Panc1 (cell line): ENCODE data around the gene RPS6KA1. TPM values are rescaled to one million over a fixed set of nuclear protein-coding genes. Genes with fewer than 3 reads are reported as not detected.

Experiments used
- ATAC-seq: fragments of 200-7000 bp; cut with Tn5 transposase; 2 replicates; pipeline ENCODE4 v1.9.1; 2020; ENCODE audit warnings: mild to moderate bottlenecking, moderate library complexity
- BruUV-seq: library from RNA; stranded (reverse); fragments of 400-500 nt; replicated peaks from 2 replicates; lab custom pipeline; 2021; lab: Mats Ljungman, UMichigan
- CTCF ChIA-PET: fragments of 300-600 bp; sonication (Branson Sonifier 250); formaldehyde crosslinking; loops from one replicate; lab custom pipeline; 2022; ENCODE audit warnings: antibody characterized with exemption; lab: Charles Lee
- POLR2A ChIA-PET: fragments of 300-600 bp; sonication (Branson Sonifier 250); formaldehyde crosslinking; loops from one replicate; lab custom pipeline; 2022; ENCODE audit warnings: antibody characterized with exemption; lab: Charles Lee
- DNase-seq: peaks from one replicate; pipeline ENCODE4 v3.0.0-alpha.2; 2010; ENCODE audit warnings: low read depth, low spot score
- H3K27ac ChIP-seq: 2 replicates; pipeline ENCODE4 v1.5.1; 2011; ENCODE audit warnings: mild to moderate bottlenecking, low read length, inconsistent platforms
- H3K27me3 ChIP-seq: fragments of 200-500 bp; sonication (Bioruptor generic); 2 replicates; pipeline ENCODE4 v1.6.0; 2014; ENCODE audit warnings: low read length, inconsistent platforms; ENCODE audit not compliant: control insufficient read depth, insufficient read depth
- H3K36me3 ChIP-seq: fragments of 200-500 bp; sonication (Bioruptor generic); 2 replicates; pipeline ENCODE4 v1.5.1; 2014; ENCODE audit warnings: inconsistent platforms, mild to moderate bottlenecking, low read length, moderate library complexity; ENCODE audit not compliant: control insufficient read depth, insufficient read depth
- H3K4me1 ChIP-seq: 2 replicates; pipeline ENCODE4 v1.5.1; 2011; ENCODE audit warnings: inconsistent platforms, mild to moderate bottlenecking, low read length, moderate library complexity; ENCODE audit not compliant: control insufficient read depth, insufficient read depth
- H3K4me3 ChIP-seq, 2 experiments: 2 replicates each; pipeline ENCODE4 v1.5.1; 2011 to 2012; ENCODE audit warnings: low read depth in 2 of 2, low read length in 2 of 2, mild to moderate bottlenecking in 2 of 2, inconsistent platforms in 1 of 2, moderate library complexity in 1 of 2
- H3K9me3 ChIP-seq: fragments of 200-500 bp; sonication (Bioruptor generic); 2 replicates; pipeline ENCODE4 v1.5.1; 2014; ENCODE audit warnings: low read depth, mild to moderate bottlenecking, inconsistent platforms, low read length, moderate library complexity; ENCODE audit not compliant: control insufficient read depth, insufficient read depth
- POLR2AphosphoS5 ChIP-seq: IDR thresholded peaks from 2 replicates; pipeline ENCODE4 v1.6.1; 2012; ENCODE audit warnings: mild to moderate bottlenecking, low read depth, low read length, moderate library complexity
- SIN3A ChIP-seq: IDR thresholded peaks from 2 replicates; pipeline ENCODE4 v1.6.1; 2012; ENCODE audit warnings: low read depth, mild to moderate bottlenecking, low read length, moderate library complexity, borderline replicate concordance; ENCODE audit not compliant: insufficient read depth
- TCF7L2 ChIP-seq: IDR thresholded peaks from 2 replicates; pipeline ENCODE4 v1.6.1; 2011; ENCODE audit warnings: mild to moderate bottlenecking, low read depth, low read length, inconsistent platforms
- in situ Hi-C: cut with HindIII; loops from 2 replicates; pipeline ENCODE4 v1.10.0; 2016; ENCODE audit warnings: low sequenced_read_pairs, low pct_unique_long_range_greater_than_20kb
- intact Hi-C: fragments of 100-400 bp; cut with micrococcal nuclease; formaldehyde crosslinking; loops from one replicate; pipeline ENCODE4 v1.10.0; 2022; ENCODE audit not compliant: unreplicated experiment
- total RNA-seq: library from RNA; stranded (reverse); gene quantifications from one replicate; pipeline ENCODE4 v1.2.1, GENCODE V29; 2021; ENCODE audit not compliant: unreplicated experiment
- TF ChIP-seq, protein P1 (sequence below), 2 experiments: IDR thresholded peaks; 2 replicates each; pipeline ENCODE4 v1.6.1; 2011 to 2012; ENCODE audit warnings: low read depth in 2 of 2, control low read depth in 1 of 2, low read length in 1 of 2, mild to moderate bottlenecking in 1 of 2, moderate library complexity in 1 of 2; ENCODE audit not compliant: insufficient read depth in 1 of 2
- TF ChIP-seq, protein P2 (sequence below): fragments of 450-650 bp; IDR thresholded peaks from 2 replicates; pipeline ENCODE4 v1.5.1; 2017; ENCODE audit warnings: mild to moderate bottlenecking

The RPS6KA1 gene
- total RNA-seq, 1 experiment from 2014 or later: 44.0 TPM

DNA sequence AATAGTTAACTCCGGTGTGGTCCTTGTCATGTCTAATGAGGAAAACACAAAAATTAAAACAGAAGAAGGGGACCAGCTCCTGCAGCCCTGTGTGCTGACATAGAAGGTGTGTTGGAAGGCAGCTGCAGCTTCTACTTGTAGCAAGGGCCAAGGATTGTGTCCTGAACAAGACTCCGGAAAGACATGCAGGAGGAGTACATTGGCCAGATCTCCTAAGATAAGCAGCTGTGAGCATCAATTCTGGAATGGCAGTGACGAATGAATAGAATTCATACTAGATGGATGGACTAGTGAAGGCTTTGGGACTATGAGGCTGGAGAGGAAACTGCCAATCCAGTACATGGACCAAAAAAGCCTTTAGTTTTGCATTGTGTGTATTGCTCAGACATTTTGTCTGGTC lies 19.3 kb downstream of the RPS6KA1 start:
- intact Hi-C loops (no loop called here), in situ Hi-C loops (no loop called here)
- no peak overlapping the region for H3K4me3 ChIP-seq
- H3K9me3 ChIP-seq: no peaks in the 10 kb centered on the region
- no peaks in the 10 kb centered on the region for H3K36me3 ChIP-seq
- ATAC-seq: no peak
- TSS peak; percentile 86 for BruUV-seq
- ChIA-PET POLR2A (interaction anchor here (0.7 kb wide), 1 partner anchor 18 kb away, joined by 4 read pairs; no protein-coding TSS in a partner anchor), CTCF (no interaction called here)
- no peaks in the 10 kb centered on the region for H3K4me1 ChIP-seq
- TF ChIP-seq TCF7L2 (no peak), POLR2AphosphoS5 (no peak), SIN3A (no peak)
- TF ChIP-seq, protein P1, sequence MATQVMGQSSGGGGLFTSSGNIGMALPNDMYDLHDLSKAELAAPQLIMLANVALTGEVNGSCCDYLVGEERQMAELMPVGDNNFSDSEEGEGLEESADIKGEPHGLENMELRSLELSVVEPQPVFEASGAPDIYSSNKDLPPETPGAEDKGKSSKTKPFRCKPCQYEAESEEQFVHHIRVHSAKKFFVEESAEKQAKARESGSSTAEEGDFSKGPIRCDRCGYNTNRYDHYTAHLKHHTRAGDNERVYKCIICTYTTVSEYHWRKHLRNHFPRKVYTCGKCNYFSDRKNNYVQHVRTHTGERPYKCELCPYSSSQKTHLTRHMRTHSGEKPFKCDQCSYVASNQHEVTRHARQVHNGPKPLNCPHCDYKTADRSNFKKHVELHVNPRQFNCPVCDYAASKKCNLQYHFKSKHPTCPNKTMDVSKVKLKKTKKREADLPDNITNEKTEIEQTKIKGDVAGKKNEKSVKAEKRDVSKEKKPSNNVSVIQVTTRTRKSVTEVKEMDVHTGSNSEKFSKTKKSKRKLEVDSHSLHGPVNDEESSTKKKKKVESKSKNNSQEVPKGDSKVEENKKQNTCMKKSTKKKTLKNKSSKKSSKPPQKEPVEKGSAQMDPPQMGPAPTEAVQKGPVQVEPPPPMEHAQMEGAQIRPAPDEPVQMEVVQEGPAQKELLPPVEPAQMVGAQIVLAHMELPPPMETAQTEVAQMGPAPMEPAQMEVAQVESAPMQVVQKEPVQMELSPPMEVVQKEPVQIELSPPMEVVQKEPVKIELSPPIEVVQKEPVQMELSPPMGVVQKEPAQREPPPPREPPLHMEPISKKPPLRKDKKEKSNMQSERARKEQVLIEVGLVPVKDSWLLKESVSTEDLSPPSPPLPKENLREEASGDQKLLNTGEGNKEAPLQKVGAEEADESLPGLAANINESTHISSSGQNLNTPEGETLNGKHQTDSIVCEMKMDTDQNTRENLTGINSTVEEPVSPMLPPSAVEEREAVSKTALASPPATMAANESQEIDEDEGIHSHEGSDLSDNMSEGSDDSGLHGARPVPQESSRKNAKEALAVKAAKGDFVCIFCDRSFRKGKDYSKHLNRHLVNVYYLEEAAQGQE (IDR thresholded peaks at IDR 0.05; ENCODE audit: insufficient read depth in 1 of 2, low read depth in 2 of 2, low read length in 1 of 2): no peak
- TF ChIP-seq, protein P2, sequence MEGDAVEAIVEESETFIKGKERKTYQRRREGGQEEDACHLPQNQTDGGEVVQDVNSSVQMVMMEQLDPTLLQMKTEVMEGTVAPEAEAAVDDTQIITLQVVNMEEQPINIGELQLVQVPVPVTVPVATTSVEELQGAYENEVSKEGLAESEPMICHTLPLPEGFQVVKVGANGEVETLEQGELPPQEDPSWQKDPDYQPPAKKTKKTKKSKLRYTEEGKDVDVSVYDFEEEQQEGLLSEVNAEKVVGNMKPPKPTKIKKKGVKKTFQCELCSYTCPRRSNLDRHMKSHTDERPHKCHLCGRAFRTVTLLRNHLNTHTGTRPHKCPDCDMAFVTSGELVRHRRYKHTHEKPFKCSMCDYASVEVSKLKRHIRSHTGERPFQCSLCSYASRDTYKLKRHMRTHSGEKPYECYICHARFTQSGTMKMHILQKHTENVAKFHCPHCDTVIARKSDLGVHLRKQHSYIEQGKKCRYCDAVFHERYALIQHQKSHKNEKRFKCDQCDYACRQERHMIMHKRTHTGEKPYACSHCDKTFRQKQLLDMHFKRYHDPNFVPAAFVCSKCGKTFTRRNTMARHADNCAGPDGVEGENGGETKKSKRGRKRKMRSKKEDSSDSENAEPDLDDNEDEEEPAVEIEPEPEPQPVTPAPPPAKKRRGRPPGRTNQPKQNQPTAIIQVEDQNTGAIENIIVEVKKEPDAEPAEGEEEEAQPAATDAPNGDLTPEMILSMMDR: no peak
- DNase-seq: no peak
- H3K27me3 ChIP-seq: no peaks in the 10 kb centered on the region
- no peak overlapping the region for H3K27ac ChIP-seq

DNA sequence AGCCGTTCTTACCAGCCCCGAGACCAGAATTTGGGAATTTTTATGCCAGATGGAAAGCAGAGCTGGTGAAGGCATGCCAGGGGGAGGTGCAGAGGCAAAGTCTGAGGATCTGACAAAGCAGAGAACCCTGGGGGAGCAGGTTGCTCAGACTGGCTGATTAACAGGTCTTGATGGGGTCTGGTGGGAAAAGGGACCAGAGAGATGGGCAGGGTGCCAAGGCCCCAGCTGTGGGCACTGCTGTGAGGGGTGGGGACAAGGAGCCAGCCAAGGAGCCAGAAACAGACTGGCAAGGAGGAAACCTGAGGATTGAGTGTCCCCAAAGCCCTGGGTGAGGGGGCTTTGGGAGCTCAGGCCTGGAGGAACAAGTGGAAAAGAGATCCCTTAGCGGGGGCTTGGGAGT lies 21.4 kb downstream of the RPS6KA1 start:
- no peaks in the 10 kb centered on the region for H3K9me3 ChIP-seq
- no TSS peak for BruUV-seq
- ATAC-seq (no peak), DNase-seq (no peak)
- TF ChIP-seq POLR2AphosphoS5 (no peak), TCF7L2 (no peak), SIN3A (no peak)
- TF ChIP-seq, protein P2: no peak
- TF ChIP-seq, protein P1 (IDR thresholded peaks at IDR 0.05; ENCODE audit: insufficient read depth in 1 of 2, low read depth in 2 of 2, low read length in 1 of 2): no peak
- no peaks in the 10 kb centered on the region for H3K36me3 ChIP-seq
- H3K4me1 ChIP-seq: no peaks in the 10 kb centered on the region
- no peak overlapping the region for H3K4me3 ChIP-seq
- no peaks in the 10 kb centered on the region for H3K27me3 ChIP-seq
- H3K27ac ChIP-seq: no peak overlapping the region
- POLR2A ChIA-PET: no interaction called here
- CTCF ChIA-PET: no interaction called here
- in situ Hi-C loops: no loop called here
- intact Hi-C loops: no loop called here
